HG02642 (cell line): ENCODE measurements around the gene GJC2.

Source experiments
- ATAC-seq: cut with Tn5 transposase; IDR thresholded peaks from one replicate; pipeline ENCODE4 v1.9.1; 2021; ENCODE audit warnings: mild to moderate bottlenecking; ENCODE audit not compliant: unreplicated experiment, poor library complexity

Gene GJC2

GRCh38 chr1:228112167-228112566 is 37.6 kb upstream of the GJC2 start:
- no peak for ATAC-seq

DNA sequence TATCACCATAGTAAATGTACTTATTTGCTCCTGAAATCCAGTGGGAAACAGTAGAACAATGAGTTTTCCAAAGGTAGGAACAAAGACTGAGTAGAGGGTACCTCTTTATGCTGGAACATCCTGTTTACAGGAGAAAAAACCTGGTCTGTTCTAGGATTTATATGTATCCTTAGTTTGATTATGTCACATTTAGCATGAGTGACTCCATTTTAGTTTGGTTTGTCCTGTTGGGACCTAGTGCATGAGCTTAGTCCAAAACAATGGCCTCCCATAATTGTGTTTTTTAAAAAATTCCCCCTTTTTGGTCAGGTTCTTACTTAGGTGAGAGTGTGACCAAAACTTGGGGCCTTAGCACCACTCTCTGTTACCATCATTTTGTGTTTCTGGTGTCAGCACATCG is 37.1 kb upstream of the GJC2 start:
- no peak for ATAC-seq

- ATAC-seq = no peak
These were observed 34.9 kb upstream of the GJC2 start for GRCh38 chr1:228114827-228115226.

GRCh38 chr1:228117335-228117734 is 32.4 kb upstream of the GJC2 start:
- ATAC-seq = no peak

- ATAC-seq = no peak
These were observed 31.7 kb upstream of the GJC2 start for GRCh38 chr1:228118040-228118439.

DNA sequence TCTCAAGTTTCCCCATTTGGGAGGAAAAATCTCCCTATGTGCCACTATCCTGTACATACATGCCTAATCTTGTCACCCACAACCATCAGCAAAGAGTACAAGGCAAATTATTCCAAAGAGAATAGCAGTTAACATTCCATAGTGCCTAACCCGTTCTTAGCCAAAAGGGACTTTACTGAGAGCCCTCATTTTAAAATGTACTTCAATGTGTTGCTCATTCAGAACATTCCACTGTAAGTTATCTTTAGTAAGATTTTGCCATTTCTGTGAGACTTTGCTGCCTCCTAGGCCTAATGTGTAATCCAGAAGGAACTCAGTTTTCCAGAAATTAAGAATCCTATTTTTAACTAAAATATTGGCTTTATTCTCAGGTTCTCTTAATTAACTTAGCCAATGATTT is 29.4 kb upstream of the GJC2 start:
- ATAC-seq = no peak

- no peak for ATAC-seq
These were observed 28.8 kb upstream of the GJC2 start for GRCh38 chr1:228120857-228121489.

GRCh38 chr1:228122921-228123441 is 26.7 kb upstream of the GJC2 start:
- ATAC-seq = no peak

- no peak for ATAC-seq
These were observed 26.2 kb upstream of the GJC2 start for GRCh38 chr1:228123505-228123904.

- no peak for ATAC-seq
These were observed 24.5 kb upstream of the GJC2 start for GRCh38 chr1:228125185-228125584.

- no peak for ATAC-seq
These were observed 18.0 kb upstream of the GJC2 start for GRCh38 chr1:228131766-228132165.

GRCh38 chr1:228134591-228134990 is 15.1 kb upstream of the GJC2 start:
- no peak for ATAC-seq

DNA sequence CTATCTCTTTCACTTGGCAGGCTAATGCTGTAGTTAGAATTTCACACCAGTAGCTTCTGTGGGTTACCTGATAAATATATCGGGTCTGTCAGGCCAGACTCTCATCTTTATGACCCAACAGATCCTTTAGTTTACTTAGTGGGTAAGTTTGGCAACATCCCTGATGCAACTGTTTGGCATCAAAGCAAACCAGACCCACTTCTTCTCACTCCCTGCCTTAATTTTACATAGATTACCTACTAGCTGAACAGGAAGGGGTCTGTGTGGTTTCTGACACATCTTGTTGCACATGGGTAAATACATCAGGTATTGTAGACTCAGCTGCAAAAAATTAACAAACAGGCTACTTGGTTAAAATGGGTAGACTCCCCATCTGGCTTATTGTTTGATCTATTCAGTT is 12.8 kb upstream of the GJC2 start:
- no peak for ATAC-seq

GRCh38 chr1:228139406-228139930 is 10.3 kb upstream of the GJC2 start:
- ATAC-seq = no peak

GRCh38 chr1:228139931-228140723 is 9.6 kb upstream of the GJC2 start, which contains the start of gene GUK1:
GUK1 (plus strand) TSS chr1:228140279; CDS start chr1:228140303, 24 bp downstream.
- ATAC-seq = peak; percentile 93

DNA sequence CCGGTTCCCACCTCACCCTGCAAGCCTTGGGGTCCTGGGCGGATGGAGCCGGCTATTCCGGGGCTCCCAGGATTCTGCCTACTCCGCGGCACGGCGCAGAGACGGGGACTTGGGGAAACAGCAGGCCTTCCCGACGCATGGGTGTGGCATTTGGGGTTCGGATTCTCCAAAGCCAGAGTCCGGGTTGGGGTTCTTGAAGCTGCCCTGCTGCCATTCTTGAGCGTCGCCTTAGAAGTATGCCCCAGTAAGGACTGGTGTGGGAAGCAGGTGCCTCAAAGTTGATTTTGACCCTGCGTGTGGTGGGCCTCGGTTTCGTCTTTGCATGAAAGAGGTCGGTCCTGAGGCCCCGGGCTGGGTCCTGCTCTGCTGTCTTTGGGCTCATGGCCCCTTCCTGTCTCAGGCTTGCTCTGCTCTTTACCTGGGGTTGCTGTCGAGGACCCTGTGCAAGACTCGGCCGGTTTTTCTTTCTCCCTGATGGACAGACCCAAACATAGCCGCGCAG is 9.0 kb upstream of the GJC2 start:
- no peak for ATAC-seq

DNA sequence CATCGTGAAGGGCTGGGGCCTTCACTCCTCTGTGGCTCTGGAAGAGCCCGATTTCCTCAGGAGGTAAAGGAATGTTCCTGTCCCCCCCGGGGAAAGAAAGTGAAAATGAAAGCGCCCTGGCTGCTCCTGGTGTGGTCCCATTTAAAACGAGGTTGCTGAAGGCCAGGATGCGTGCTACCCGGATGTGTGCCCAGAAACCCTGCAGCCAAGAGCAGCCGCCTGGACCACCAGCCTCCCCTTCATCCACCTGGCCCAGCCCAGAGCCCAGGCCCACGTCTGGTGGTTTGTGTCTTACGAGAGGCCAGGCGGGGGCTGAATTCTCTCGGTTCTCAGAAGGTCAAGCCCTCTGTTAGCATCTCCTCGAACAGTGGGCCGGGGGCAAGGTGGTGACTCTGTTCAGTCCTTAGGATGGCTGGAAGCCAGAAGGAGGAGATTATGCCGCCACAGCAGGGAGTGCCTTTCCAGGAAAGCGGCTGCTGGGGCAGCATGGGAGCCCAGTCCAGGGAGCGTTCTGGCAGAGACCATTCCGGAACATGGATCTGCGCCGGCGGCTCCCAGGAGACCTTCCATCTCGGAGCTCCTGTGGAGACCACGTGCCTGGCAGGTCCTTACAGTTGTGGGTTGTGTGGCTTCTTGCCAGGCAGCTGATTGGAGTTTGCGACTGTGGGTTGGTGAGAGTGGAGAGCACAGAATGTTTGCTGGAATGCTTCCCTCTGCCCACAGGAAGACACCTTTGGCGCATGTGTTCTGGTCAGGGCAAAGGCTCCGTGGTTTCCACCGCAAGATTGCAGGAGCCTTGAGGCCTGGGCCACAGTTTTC is 8.3 kb upstream of the GJC2 start:
- ATAC-seq = no peak

DNA sequence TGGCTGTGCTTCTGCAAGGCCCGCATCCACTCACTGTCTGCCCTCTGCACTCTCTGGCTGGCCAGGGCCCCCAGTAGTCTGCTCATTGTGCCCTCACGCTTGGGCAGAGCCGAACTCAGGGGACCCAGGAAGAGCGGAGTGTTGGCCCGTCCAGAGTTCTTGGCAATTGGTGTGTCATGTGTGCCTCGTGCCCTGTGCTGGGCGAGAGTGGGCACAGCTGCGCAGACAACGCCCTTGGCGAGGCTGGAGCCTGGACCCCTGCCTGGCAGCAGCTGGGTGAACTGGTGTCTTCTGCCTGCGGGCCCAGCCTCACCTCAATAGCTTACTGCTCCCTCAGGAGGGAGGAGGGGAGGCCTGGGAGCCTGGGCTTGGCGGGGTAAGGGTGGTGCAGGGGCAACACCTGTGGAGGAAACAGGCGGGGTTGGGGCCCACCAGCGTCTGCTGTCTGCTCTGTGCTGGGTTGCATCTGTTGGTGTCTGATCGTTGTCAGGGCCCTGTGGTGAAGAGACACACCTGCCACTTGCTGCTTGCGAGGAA is 7.5 kb upstream of the GJC2 start:
- no peak for ATAC-seq

DNA sequence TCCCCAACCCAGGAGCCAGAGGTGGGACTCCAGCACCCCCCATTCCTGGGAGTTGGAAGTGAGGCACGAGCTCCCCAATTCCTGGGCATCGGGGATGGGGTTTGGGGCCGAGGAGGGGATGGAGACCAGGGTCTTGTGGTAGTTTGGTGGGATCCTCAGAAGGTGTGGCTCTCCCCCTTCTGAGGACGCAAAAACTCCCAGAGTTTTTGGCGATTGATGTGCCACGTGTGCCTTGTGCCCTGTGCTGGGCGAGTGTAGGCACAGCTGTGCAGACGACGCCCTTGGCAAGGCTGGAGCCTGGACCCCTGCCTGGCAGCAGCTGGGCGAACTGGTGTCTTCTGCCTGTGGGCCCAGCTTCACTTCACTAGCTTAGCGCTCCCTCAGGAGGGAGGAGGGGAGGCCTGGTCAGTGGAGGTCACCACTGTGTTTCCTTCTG is 7.0 kb upstream of the GJC2 start:
- no peak for ATAC-seq
